NCI-H2171 treated with DMSO at 0.1 percent for 48 hours (cell line): ENCODE data around the gene BMP4.

Source experiments
- DNase-seq: peaks from one replicate; lab custom pipeline; 2025; lab: John Stamatoyannopoulos, UW

BMP4 gene

DNA sequence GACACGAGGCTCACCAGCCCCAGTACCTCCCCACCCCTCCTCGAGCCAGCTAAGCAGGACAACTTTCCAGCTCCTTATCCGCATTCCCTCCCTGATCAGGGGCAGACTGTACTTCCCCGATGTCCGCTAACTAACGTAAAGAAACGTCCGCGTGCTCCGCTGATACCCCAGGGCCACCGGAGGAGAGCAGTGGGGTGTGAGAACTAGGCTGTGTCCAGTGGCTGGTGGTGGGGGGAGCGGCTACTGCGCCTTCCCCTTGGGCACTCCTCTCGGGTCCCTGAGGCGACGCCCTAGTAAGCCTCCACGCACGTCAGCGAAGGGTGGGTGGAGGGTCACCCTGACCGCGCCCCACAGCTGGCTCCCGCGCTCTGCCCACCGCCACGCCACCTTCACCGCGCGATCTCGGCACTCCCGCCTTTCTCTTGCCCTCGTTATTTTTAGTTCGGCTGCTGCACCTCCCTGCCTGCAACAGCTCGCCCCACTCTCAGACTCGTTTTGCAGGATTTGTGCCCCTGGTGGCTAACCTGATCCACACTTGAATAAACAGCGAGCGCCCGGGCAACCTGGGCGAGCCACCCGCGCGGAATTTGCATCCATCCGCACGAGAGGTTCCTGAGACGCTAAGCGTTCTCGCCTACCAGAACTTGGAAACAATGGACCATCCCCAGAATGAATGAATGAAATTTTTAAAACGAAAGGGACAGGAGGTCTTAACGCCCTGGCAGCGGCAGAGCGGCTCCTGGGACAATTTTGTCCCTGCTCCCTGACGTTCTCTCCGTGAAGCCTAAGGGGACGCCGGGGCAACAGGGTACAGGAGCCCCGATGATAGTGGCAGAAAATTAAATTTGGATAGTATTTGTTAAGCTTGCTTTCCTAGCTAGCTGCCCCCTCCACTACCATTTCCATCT, 6.9 kb upstream of the BMP4 start:
- no peak for DNase-seq

DNA sequence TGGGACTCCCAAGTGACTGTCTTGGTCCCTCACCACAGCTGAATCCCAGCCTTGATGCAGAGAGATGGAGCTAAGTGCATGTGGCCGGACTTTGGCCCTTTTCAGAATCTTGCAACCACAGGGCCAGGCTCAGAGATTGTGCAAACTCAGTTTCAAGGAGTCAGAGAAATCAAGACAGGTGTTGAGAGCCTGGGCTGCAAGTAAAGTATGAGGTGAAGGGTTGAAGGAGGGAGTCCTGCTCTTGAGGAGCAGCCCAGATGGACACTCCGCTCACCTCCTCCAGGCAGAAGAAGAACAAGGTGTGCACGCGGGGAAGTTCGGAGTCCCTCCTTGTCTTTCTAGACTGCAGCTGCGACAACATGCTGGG, 6.3 kb upstream of the BMP4 start:
- no peak for DNase-seq

DNA sequence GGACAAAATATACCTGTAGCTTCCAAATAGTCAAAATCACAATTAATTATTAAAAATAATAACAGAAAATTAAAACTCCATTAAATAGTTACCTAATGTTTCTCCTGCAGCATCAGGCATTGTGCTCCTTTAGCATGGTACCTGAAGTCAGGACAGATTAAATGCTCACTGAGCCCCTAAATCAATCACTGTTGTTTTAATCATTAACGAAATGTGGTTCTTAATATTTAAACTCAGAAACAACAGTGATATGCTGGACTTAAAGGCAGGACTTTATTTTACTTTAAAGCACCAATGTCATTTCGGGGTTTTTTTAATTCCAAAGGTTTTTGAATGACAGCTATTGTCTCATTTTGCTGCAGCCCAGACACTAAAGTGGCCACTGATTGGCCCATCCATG, 2.0 kb upstream of the BMP4 start:
- no peak for DNase-seq

DNA sequence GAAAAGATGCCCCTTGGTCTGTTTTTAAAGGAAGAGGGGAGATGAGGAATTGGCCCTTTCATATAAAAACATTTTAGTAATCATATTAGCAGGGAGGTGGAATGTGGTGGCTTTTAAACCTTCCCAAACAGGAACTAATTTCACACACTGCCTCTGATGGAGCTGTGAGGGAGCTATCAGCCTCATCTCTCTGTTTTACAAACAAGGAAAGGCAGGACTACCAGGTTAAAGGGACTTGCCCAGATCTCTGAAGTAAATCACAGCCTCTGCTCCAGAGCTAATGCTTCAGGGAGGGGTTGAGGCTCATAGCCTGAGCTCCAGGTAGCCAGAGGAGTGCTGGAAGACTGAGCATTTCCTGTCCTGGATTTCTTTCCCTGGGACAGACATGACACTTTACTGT, 1.1 kb upstream of the BMP4 start:
- no peak for DNase-seq

DNA sequence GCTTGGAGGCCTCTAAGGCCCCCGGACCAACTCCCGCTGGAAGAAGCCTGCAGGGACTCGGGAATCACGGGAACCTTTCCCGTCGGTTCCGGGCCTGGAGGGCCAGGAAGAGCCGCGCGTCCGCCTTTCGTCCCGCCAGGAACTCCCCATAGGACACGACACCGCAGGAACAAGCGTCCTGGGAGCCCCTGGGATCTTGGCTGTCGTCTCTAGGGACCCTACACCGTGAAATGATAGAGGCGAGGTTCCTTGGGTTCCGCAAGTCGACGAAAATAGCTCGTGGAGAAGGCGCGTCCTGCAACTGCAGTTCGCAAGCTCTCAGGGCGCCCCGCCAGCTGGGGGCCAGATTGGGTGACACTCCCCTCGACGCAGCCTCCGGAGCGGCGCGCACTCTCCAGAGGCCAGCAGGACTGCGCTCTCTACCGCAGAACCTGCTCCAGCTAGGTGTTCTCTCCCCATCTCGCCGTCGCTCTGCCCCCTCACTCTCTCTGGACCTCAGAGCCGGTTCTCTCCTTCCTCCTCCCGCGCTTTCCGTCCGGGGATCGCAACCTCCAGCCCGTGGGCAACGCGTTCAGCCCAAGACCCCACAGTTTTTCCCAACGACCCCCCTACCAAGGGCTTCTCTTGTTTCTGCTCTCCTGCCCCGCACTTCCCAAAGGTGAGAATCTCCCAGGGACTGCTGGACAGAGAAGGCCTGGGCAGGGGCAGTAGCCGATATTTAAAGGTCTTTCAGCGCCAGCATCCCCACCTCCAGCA, 776 bp downstream of the BMP4 start:
- peak; percentile 2 for DNase-seq

DNA sequence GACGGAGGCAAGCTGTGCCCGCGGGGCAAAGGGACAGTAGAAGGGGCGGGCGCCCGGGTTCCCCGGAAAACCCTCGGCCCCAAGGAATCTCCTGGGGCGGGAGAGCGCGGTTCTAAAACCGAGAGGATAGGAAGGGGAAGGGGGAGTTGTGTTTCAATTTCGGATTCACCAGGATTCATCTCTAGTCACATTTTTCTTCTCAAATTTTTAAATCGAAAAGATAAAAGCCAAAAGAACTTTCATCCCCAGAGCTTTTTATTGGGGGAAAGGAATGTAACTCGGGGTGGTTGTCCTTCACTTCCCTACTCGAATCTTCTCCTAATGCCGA, 1.4 kb downstream of the BMP4 start:
- DNase-seq = no peak

DNA sequence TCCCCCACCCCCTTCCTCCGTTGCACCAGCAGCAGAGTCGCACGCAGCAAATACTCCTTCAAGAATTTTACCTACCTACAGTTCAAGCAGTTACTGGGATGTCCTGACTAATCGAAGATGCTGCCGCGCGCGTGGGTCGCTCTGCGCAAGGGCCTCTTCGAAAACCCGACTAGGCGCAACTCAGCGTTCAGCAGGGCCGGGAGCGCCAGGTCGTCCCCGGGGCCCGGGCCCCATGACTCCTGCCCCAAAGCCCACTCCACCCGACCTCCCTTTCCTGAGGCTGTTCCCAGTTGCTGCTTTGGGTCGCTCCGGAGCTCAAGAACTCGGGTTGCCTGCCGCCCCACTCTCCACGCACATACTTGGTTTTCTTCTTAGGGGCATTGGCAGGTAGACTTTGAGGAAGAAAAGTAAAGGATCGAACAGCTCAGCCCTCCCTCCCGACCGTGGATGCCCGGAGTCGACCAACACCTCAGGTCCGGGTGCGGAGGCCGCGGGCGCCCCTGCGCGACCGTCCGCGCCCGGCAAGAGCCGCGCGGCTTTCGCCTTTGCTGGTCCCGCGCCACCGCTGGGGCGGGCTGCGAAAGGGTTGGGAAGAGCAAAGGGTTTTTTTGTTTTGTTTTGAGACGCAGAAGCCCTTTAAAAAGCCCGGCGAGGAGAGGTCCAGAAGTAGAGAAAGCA, 1.9 kb downstream of the BMP4 start:
- DNase-seq = no peak

DNA sequence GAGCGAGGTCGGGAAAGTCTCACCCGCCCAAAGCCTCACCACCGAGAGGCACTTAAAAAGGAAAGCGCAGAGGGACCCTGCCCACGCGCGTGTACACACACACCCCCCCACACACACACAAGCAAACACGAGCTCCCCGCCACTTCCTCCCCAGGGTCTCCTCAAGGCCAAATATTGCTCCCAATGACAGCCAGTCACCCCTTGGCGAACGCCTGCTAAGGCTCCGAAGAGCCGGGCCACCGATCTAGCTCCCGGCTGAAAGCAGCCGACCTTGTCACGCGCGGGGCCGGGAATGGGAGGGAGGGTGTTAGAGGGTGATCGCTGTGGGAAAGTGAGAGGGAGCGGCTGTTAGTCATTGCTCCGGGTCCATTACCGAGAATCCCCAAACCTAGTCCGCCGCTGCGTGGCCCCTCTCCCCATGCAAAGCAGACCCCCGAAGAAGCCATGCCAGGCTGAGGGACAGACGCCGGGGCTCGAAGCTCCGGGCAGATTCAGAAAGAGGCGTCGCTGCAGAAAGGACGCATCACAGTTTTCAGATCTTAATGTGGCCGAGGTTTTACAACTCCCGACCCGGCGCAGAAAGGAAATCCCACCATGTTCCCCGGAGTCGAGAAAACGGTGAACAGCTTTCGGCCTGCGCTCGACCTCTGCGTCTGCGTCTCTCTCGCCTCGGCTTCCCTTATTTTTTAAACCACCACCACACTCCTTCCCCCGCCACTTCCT, 2.6 kb downstream of the BMP4 start:
- DNase-seq = peak; percentile 14

DNA sequence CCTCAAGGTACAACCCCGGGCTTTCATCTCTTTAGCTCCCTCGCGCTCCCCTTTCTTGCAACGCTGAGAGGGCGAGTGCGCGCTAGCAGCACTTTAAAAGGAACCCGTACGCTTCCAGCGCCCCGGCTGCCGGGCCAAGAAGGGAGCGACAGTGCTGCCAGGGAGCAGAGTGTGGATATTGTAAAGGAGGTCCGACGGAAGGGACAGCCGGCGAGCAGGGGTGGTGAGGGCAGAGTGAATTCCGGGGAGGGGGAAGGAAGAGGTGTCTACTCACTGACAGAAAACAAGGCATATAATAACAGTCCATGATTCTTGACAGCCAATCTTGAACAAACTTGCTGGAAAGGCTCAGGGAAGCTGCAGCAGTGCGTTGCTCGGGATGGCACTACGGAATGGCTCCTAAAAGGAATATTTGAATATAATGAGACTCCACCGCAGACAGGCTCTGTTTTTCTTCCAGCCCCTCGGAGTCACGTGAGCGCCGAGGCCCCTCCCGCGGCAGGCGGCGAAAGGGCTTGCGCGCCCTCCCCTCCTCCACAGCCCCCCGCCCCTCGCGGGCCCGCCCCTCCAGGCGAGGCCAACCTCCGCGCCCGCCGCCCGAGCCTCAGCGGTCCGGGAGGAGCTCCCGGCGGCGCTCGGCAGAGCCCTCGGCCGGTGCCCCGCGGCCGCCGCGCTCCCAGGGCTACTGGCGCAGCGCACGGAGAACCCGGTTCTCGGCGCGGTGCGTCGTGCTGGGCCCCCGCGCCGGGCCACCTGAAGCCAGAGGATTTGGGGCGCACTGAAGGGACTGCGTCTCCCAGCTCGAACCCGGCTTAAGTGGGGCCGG, 3.4 kb downstream of the BMP4 start:
- peak; percentile 44 for DNase-seq

DNA sequence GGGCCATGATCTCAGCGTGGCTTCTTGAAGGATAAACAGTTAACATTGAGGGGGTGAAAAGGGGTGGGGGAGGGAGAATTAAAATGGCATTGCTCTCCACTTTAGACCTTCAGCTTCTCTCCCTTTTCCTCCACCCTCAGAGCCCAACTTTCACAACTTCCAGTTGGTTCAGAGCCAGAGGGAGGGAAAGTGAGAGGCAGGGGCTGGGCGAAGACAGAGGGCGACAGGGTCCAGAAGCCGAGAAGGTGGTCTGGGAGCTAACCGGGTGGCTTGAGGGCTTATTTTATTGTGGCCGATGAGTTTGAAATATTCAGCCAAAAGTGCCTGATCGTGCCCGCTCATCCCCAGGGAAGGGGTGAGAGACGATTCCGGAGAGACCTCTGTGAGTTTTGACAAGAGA, 4.1 kb downstream of the BMP4 start:
- DNase-seq = no peak

DNA sequence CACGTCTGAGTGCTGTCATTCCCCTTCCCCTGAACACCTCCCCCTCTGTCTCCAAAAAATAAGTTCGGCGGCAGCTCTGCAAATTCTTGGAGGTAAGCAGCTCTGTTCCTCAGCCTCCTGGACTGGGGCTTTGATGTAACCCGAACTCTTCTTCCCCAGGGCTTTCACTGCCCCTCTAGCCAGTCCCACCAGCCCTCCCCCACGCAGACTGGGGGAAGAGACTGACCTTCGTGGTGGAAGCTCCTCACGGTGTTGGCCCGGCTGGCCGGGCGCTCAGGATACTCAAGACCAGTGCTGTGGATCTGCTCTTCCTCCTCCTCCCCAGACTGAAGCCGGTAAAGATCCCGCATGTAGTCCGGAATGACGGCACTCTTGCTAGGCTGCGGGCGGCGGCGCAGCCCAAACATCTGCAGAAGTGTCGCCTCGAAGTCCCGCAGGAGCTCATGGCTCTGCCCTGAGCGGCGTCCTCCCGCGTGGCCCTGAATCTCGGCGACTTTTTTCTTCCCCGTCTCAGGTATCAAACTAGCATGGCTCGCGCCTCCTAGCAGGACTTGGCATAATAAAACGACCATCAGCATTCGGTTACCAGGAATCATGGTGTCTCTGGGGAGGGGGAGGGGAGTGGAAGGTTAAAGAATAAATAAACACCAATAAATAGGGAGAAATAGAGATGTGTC, 4.9 kb downstream of the BMP4 start:
- DNase-seq = no peak

DNA sequence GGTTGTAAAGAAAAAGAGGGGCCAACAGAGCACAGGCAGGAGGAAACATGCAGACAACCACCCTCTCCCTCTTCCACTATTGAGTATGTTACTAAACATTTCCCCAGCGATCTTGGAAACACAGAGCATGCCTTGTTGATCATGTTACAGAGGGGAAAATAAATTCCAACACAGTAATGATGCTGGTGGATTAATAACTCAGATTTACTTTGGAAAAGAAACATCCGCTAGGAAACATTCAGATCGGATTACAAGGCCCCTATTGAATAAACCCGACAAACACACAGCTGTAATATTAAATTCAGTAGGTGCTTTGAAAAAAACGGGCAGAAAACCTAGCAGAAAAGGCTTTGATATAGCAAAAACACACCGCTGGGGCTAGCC, 5.4 kb downstream of the BMP4 start:
- DNase-seq = no peak

DNA sequence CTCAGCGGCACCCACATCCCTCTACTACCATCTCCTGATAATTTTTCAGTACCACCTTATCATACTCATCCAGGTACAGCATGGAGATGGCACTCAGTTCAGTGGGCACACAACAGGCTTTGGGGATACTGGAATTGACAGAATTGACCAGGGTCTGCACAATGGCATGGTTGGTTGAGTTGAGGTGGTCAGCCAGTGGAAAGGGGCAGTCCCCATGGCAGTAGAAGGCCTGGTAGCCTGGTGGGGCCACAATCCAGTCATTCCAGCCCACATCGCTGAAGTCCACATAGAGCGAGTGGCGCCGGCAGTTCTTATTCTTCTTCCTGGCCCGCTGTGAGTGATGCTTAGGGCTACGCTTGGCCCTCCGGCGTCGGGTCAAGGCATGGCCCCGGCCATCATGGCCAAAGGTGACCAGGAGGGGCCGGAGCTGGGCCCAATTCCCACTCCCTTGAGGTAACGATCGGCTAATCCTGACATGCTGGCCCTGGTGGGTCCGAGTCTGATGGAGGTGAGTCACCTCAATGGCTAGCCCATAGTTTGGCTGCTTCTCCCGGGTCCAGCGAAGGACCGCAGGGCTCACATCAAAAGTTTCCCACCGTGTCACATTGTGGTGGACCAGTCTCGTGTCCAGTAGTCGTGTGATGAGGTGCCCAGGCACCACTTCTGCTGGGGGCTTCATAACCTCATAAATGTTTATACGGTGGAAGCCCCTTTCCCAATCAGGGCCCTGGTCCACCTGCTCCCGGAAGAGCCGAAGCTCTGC, 6.4 kb downstream of the BMP4 start:
- no peak for DNase-seq

DNA sequence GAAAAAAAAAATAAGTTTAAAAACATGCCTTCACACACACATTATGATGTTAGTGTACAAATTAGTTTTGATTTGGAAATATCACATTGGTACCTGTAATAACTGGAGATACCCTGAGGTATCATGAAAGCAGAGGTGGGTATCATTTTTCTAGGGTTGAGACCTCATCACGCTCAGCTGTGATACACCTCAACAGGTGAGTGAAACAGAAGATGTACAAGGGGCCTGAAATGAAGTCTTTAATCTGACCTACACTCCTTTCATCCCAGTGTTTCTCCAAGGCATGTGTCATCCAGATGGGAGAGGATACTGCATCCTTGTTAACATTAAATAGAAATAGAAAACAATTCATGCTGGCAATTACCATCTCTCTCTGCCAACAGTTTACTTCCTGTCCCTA, 7.4 kb downstream of the BMP4 start:
- DNase-seq = no peak

DNA sequence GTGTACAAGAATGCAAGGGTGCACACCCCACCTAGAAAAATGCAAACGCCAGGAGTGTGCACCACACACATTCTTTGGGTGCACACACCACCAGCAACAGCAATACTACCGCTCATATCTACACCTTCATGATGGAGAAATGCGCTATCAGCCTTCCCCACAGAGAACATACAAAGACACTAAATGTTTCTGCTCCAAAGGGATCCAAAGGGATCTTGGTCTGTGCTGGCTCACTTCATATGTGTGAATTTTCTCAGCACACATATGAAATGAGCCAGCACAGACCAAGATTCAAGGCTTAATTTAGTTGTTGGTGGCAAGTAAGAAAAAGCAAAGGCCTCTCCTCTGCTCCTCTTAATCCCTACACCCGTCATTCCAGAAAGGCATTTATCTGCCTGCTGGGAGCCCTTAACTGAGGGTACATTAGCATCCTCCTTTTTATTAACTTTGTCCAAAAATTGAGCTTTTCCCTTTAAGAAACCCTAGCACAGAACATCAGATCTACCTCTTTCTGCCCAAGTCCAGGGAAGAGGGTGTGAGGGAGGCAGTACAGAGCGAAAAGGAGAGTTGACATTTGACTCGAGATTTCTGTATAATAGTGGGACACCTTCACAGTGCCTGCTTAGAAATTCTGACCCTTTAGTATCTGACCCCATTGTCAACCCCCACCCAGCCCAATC, 8.3 kb downstream of the BMP4 start:
- DNase-seq = no peak

DNA sequence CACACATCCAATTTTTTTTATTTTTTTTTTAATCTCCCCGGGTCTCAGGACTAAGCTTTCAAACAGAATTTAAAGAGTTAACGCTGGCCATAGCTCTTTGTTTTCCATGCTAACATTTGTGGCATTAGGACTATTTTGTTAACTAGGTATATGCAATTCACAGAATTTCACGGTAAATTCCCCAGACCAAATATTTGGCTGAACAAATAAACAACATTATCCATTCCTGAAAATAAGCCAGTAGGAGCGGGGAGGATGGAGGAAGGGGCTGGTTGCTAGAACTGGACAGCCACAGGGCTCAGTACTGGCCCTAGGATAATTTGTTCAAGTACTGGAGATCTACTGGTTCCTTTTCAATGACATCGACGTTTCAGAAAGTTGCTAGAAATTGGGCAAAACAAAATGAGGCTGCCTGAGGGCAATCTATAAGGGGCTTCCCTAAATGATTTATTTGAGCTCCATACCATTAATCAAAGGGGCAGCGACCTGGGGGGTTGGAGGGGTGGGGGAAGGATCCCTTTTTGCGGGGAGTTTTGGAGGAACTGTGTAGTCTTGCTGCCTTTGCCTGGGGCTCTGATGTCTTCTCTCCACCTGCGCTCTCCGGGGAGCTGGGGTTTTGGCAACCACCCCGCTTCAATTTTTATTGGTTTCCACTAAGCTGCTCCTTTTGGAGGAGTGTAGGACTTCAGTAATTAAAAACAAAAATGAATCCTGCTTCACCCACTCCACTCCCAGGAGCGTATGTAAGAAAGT, 9.0 kb downstream of the BMP4 start:
- no peak for DNase-seq

DNA sequence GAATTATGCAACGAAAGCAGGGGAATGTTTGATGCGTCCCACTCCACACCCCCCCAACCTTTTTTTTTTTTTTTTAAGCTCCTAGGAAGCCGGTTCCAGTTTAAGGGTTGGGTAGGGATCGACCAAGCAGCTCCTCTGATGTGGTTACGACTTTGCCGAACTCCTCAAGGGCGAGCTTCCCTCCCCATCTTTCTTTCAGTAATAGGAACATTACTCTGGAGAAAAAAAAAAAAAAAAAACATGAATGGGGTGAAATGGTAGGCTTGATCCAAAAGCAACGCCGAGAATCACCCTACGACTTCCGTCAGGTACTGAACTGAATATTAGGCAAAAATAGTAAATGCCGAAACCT, 9.6 kb downstream of the BMP4 start:
- no peak for DNase-seq

DNA sequence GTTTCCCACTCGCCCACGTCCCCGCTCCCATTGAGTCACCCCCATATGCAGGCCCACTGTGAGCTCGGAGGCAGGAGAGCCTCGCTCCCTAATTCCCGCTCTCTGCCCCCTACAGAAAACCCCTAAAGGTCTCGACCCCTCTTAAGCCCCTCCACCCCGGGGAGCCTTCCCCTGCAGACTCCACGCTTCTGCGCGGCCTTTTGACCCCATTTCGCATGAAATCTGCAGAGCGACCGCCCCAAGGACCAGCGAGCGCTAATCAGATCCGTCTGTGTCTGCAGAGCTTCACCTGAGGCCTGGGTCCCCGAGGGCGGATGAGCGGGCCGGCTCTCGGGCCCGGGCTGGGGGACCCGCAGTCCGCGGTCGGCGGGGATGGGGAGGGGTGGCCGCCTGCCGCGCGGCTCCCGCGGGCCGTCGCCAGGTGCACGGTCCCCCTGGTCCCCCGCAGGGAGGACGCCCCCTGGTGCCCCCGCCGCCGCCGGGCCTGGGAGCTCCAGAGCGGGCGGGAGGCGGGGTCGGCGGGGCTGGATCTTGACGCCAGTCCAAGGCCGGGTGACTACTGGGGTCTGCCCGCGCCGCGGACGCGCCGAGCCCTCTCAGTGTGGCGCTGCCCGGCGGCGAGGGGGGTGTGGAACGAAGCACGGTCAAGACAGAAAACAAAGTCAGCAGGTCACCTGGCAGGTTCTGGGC, 10.1 kb downstream of the BMP4 start:
- DNase-seq = no peak

DNA sequence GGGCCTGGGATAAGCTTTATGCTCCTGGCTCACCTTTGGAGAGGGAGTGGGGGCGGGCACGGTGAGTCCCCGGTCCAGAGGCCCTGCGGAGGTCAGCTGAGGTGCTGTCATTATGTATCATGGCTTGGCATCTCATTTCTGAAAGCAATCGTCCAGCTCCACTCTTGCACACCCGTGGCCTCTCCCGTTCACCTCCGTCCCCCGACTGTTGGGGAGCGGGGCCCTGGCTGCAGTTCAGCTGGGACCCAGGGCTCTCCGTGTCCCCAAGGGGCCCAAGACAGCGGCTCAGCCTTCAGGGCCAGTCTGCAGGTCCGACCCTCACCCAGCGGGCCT, 10.6 kb downstream of the BMP4 start:
- DNase-seq = no peak
